HG03135 (cell line): ENCODE data around the gene ATP2B1.
A peak's percentile ranks its signal among the peaks of the same experiment; 100 is the strongest.

Source experiments
- ATAC-seq: cut with Tn5 transposase; IDR thresholded peaks from one replicate; pipeline ENCODE4 v1.9.1; 2021; ENCODE audit warnings: mild to moderate bottlenecking, moderate library complexity; ENCODE audit not compliant: unreplicated experiment

Gene ATP2B1

GRCh38 chr12:89662623-89663022 lies 46.0 kb downstream of the ATP2B1 start:
- no peak for ATAC-seq

- peak; percentile 47 for ATAC-seq
These were observed 46.8 kb downstream of the ATP2B1 start for GRCh38 chr12:89661706-89662330.

- no peak for ATAC-seq
These were observed 50.9 kb downstream of the ATP2B1 start for GRCh38 chr12:89657739-89658138.

- ATAC-seq, result no peak
These were observed 51.6 kb downstream of the ATP2B1 start for GRCh38 chr12:89657066-89657465.

GRCh38 chr12:89655841-89656240 lies 52.8 kb downstream of the ATP2B1 start:
- no peak for ATAC-seq

GRCh38 chr12:89651192-89651591 lies 57.4 kb downstream of the ATP2B1 start:
- ATAC-seq, result no peak

GRCh38 chr12:89650239-89650638 lies 58.4 kb downstream of the ATP2B1 start:
- ATAC-seq, result no peak

GRCh38 chr12:89649820-89650219 lies 58.8 kb downstream of the ATP2B1 start:
- ATAC-seq, result no peak

GRCh38 chr12:89649139-89649538 lies 59.5 kb downstream of the ATP2B1 start:
- no peak for ATAC-seq

GRCh38 chr12:89648211-89648930 lies 60.3 kb downstream of the ATP2B1 start:
- no peak for ATAC-seq

GRCh38 chr12:89645434-89645833 lies 63.2 kb downstream of the ATP2B1 start:
- ATAC-seq, result no peak

GRCh38 chr12:89642959-89643358 lies 65.7 kb downstream of the ATP2B1 start:
- no peak for ATAC-seq

- no peak for ATAC-seq
These were observed 71.9 kb downstream of the ATP2B1 start for GRCh38 chr12:89636776-89637160.

GRCh38 chr12:89636052-89636775 lies 72.4 kb downstream of the ATP2B1 start:
- no peak for ATAC-seq

GRCh38 chr12:89634508-89634907 lies 74.1 kb downstream of the ATP2B1 start:
- no peak for ATAC-seq

GRCh38 chr12:89632778-89633177 lies 75.9 kb downstream of the ATP2B1 start:
- ATAC-seq, result no peak

GRCh38 chr12:89622115-89622514 lies 86.5 kb downstream of the ATP2B1 start:
- no peak for ATAC-seq

- no peak for ATAC-seq
These were observed 87.1 kb downstream of the ATP2B1 start for GRCh38 chr12:89621521-89621920.

GRCh38 chr12:89619764-89620163 lies 88.9 kb downstream of the ATP2B1 start:
- ATAC-seq, result no peak

- no peak for ATAC-seq
These were observed 90.3 kb downstream of the ATP2B1 start for GRCh38 chr12:89618113-89618862.

GRCh38 chr12:89610366-89610765 lies 98.3 kb downstream of the ATP2B1 start:
- ATAC-seq, result no peak
